H1 (cell line): ENCODE data around the gene SMYD3. TPM values are rescaled to one million over a fixed set of nuclear protein-coding genes. Genes with fewer than 3 reads are reported as not detected.
A peak's percentile ranks its signal among the peaks of the same experiment; 100 is the strongest.

Experiments used
- CTCF ChIA-PET: fragments of 300-600 bp; sonication (Branson Sonifier 250); formaldehyde crosslinking; loops from one replicate; lab custom pipeline; 2021; ENCODE audit not compliant: partially characterized antibody; lab: Charles Lee
- POLR2A ChIA-PET: fragments of 300-600 bp; sonication (Branson Sonifier 250); formaldehyde crosslinking; loops from one replicate; lab custom pipeline; 2021; ENCODE audit warnings: inconsistent platforms; ENCODE audit not compliant: partially characterized antibody; lab: Charles Lee
- DNase-seq, 2 experiments: peaks; one replicate each; pipeline versions ENCODE4 v3.0.0 to v3.0.0-alpha.2; 2010 to 2022; ENCODE audit warnings: low spot score in 2 of 2, low read depth in 1 of 2, mixed read lengths in 1 of 2
- FAIRE-seq: peaks from 2 replicates; lab custom pipeline; 2011; peaks lifted over from hg19 to GRCh38; lab: Jason Lieb, UNC
- H2AFZ ChIP-seq: 2 replicates; pipeline ENCODE4 v1.8.1; 2012; ENCODE audit warnings: low read length, inconsistent platforms
- H2AK5ac ChIP-seq: 2 replicates; pipeline ENCODE4 v1.6.1; 2013; ENCODE audit warnings: low read depth, low read length
- H2BK120ac ChIP-seq: replicated peaks from 2 replicates; pipeline ENCODE3; 2013; ENCODE audit warnings: low read depth, low read length, inconsistent platforms
- H2BK12ac ChIP-seq: 2 replicates; pipeline ENCODE4 v1.6.1; 2013; ENCODE audit warnings: low read depth, low read length
- H2BK15ac ChIP-seq: 2 replicates; pipeline ENCODE4 v1.6.1; 2013; ENCODE audit warnings: low read length
- H2BK20ac ChIP-seq: 2 replicates; pipeline ENCODE4 v1.6.1; 2013; ENCODE audit warnings: low read length
- H2BK5ac ChIP-seq: 2 replicates; pipeline ENCODE4 v1.6.1; 2013; ENCODE audit warnings: low read depth, low read length
- H3K14ac ChIP-seq: 2 replicates; pipeline ENCODE4 v1.6.1; 2013; ENCODE audit warnings: inconsistent platforms; ENCODE audit not compliant: insufficient read length
- H3K18ac ChIP-seq: 2 replicates; pipeline ENCODE4 v1.6.1; 2013; ENCODE audit warnings: low read length; ENCODE audit errors: extremely low read depth
- H3K23ac ChIP-seq: 2 replicates; pipeline ENCODE4 v1.6.1; 2013; ENCODE audit warnings: inconsistent platforms; ENCODE audit not compliant: insufficient read length
- H3K23me2 ChIP-seq: 2 replicates; pipeline ENCODE4 v1.6.1; 2013; ENCODE audit warnings: low read depth, low read length
- H3K27ac ChIP-seq: 2 replicates; pipeline ENCODE4 v1.6.1; 2011; ENCODE audit warnings: low read depth, low read length, inconsistent platforms
- H3K27me3 ChIP-seq, 4 experiments: replicated peaks in 1 of 4; 1 replicate in 1 of 4; 2 replicates in 3 of 4; pipeline versions ENCODE4 v1.6.1 to v1.8.1; 2011 to 2013; ENCODE audit warnings: low read length in 3 of 4, mild to moderate bottlenecking in 3 of 4, inconsistent platforms in 2 of 4, mixed read lengths in 2 of 4, moderate library complexity in 1 of 4; ENCODE audit not compliant: control insufficient read depth in 3 of 4, insufficient read depth in 3 of 4; ENCODE audit errors: extremely low read depth in 1 of 4
- H3K36me3 ChIP-seq, 4 experiments: 2 replicates each; pipeline versions ENCODE4 v1.6.1 to v1.8.1; 2011 to 2013; ENCODE audit warnings: mild to moderate bottlenecking in 4 of 4, low read length in 3 of 4, moderate library complexity in 2 of 4, control low read depth in 1 of 4, inconsistent platforms in 1 of 4; ENCODE audit not compliant: insufficient read depth in 4 of 4, control insufficient read depth in 2 of 4
- H3K4ac ChIP-seq: replicated peaks from 2 replicates; pipeline ENCODE3; 2013; ENCODE audit warnings: low read length, low read depth, mixed read lengths, inconsistent platforms; ENCODE audit not compliant: insufficient read length
- H3K4me1 ChIP-seq, 4 experiments: replicated peaks in 1 of 4; 1 replicate in 1 of 4; 2 replicates in 3 of 4; pipeline versions ENCODE4 v1.6.1 to v1.8.1; 2011 to 2013; ENCODE audit warnings: low read length in 3 of 4, inconsistent platforms in 2 of 4, mixed read lengths in 1 of 4; ENCODE audit not compliant: insufficient read depth in 4 of 4, control insufficient read depth in 3 of 4
- H3K4me2 ChIP-seq, 2 experiments: 2 replicates each; pipeline versions ENCODE4 v1.6.1 to v1.8.1; 2011 to 2013; ENCODE audit warnings: low read depth in 2 of 2, low read length in 2 of 2, control low read depth in 1 of 2, inconsistent platforms in 1 of 2, mild to moderate bottlenecking in 1 of 2; ENCODE audit not compliant: insufficient read depth in 1 of 2
- H3K4me3 ChIP-seq, 4 experiments: fragments of 200-600, 300-600 bp in 1 of 4; sonication (generic), shearing (Covaris generic), sonication (Bioruptor Twin) in 1 of 4; 2 replicates each; pipeline versions ENCODE4 v1.5.1 to v1.8.1; 2011 to 2016; ENCODE audit warnings: low read length in 4 of 4, low read depth in 3 of 4, control low read depth in 2 of 4, inconsistent platforms in 2 of 4, mild to moderate bottlenecking in 2 of 4, mixed read lengths in 1 of 4, moderate library complexity in 1 of 4; ENCODE audit not compliant: insufficient read depth in 2 of 4; ENCODE audit errors: extremely low read depth in 1 of 4
- H3K56ac ChIP-seq: replicated peaks from 2 replicates; pipeline ENCODE3; 2013; ENCODE audit warnings: low read depth, mild to moderate bottlenecking, mixed read lengths, low read length, inconsistent platforms; ENCODE audit not compliant: insufficient read length
- H3K79me1 ChIP-seq: 2 replicates; pipeline ENCODE4 v1.6.1; 2013; ENCODE audit warnings: low read depth, low read length, control low read depth
- H3K79me2 ChIP-seq, 2 experiments: 2 replicates each; pipeline versions ENCODE4 v1.6.1 to v1.8.1; 2012 to 2013; ENCODE audit warnings: low read length in 2 of 2, mild to moderate bottlenecking in 2 of 2, inconsistent platforms in 1 of 2; ENCODE audit not compliant: insufficient read depth in 2 of 2, control insufficient read depth in 1 of 2
- H3K9ac ChIP-seq, 4 experiments: replicated peaks in 1 of 4; 1 replicate in 1 of 4; 2 replicates in 3 of 4; pipeline versions ENCODE4 v1.6.1 to v1.8.1; 2011 to 2013; ENCODE audit warnings: low read depth in 3 of 4, low read length in 3 of 4, control low read depth in 2 of 4, mild to moderate bottlenecking in 2 of 4, moderate library complexity in 2 of 4, inconsistent platforms in 1 of 4; ENCODE audit errors: extremely low read depth in 1 of 4
- H3K9me3 ChIP-seq, 2 experiments: 2 replicates each; pipeline versions ENCODE4 v1.6.1 to v1.8.1; 2012 to 2013; ENCODE audit warnings: mild to moderate bottlenecking in 2 of 2, moderate library complexity in 2 of 2, control low read depth in 1 of 2, inconsistent platforms in 1 of 2, low read depth in 1 of 2, low read length in 1 of 2, mixed read lengths in 1 of 2; ENCODE audit not compliant: insufficient read depth in 2 of 2
- H4K20me1 ChIP-seq, 2 experiments: replicated peaks in 1 of 2; 2 replicates each; pipeline versions ENCODE3 to v1.8.1; 2011 to 2013; ENCODE audit warnings: inconsistent platforms in 2 of 2, low read length in 2 of 2, mild to moderate bottlenecking in 1 of 2; ENCODE audit not compliant: insufficient read depth in 2 of 2, control insufficient read depth in 1 of 2
- H4K5ac ChIP-seq: 2 replicates; pipeline ENCODE4 v1.6.1; 2013; ENCODE audit warnings: low read length, low read depth, mixed read lengths, inconsistent platforms; ENCODE audit not compliant: insufficient read length
- H4K8ac ChIP-seq: 2 replicates; pipeline ENCODE4 v1.8.0; 2013; ENCODE audit warnings: mild to moderate bottlenecking, moderate library complexity, low read length, inconsistent platforms; ENCODE audit not compliant: insufficient read depth; ENCODE audit errors: extremely low read depth
- H4K91ac ChIP-seq: replicated peaks from 2 replicates; pipeline ENCODE3; 2013; ENCODE audit warnings: low read length, mixed read lengths, inconsistent platforms; ENCODE audit not compliant: insufficient read length
- BACH1 ChIP-seq: IDR thresholded peaks from 2 replicates; pipeline ENCODE4 v1.6.1; 2012; ENCODE audit warnings: low read length, improper control_type of control experiment
- BCL11A ChIP-seq, 2 experiments: IDR thresholded peaks; one replicate each; pipeline ENCODE4 v1.6.1; 2011; ENCODE audit warnings: low read depth in 2 of 2, low read length in 2 of 2, mild to moderate bottlenecking in 2 of 2
- BRCA1 ChIP-seq: IDR thresholded peaks from 2 replicates; pipeline ENCODE4 v1.6.1; 2012; ENCODE audit warnings: low read depth, low read length, improper control_type of control experiment
- CBX8 ChIP-seq: fragments of 300-800, 300-1000 bp; sonication (generic); IDR thresholded peaks from 2 replicates; pipeline ENCODE4 v1.7.1; 2016; ENCODE audit warnings: low read depth, low read length, borderline replicate concordance
- GTF2F1 ChIP-seq: IDR thresholded peaks from 2 replicates; pipeline ENCODE4 v1.6.1; 2012; ENCODE audit warnings: low read depth, low read length, improper control_type of control experiment, borderline replicate concordance
- PHF8 ChIP-seq: fragments of 200-600 bp; sonication (generic); conservative IDR thresholded peaks from 2 replicates; pipeline ENCODE4 v1.7.1; 2012; ENCODE audit warnings: low read depth, mild to moderate bottlenecking, inconsistent platforms, low read length, moderate library complexity
- POLR2AphosphoS5 ChIP-seq: IDR thresholded peaks from 2 replicates; pipeline ENCODE4 v1.6.1; 2011; ENCODE audit warnings: low read depth, low read length
- RAD21 ChIP-seq, 2 experiments: IDR thresholded peaks in 1 of 2; conservative IDR thresholded peaks in 1 of 2; 2 replicates each; pipeline ENCODE4 v1.6.1; 2011; ENCODE audit warnings: low read depth in 2 of 2, low read length in 2 of 2, improper control_type of control experiment in 1 of 2, inconsistent platforms in 1 of 2, mild to moderate bottlenecking in 1 of 2, moderate library complexity in 1 of 2
- RNF2 ChIP-seq: fragments of 200-900, 300-1000 bp; sonication (generic); IDR thresholded peaks from 2 replicates; pipeline ENCODE4 v1.7.1; 2016; ENCODE audit warnings: borderline replicate concordance, low read depth, mild to moderate bottlenecking, antibody characterized with exemption, low read length; ENCODE audit not compliant: poor library complexity, severe bottlenecking; ENCODE audit errors: missing control alignments
- ZNF274 ChIP-seq: IDR thresholded peaks from 2 replicates; pipeline ENCODE4 v1.7.0; 2012; ENCODE audit warnings: low read length, borderline replicate concordance; ENCODE audit errors: extremely low read depth
- WGBS, 2 experiments: shearing (Covaris generic) in 1 of 2; methylation state at CpG; one replicate each; pipeline versions ENCODE4 v1.1.6 to v1.1.7; 2013 to 2015; ENCODE audit warnings: low lambda C conversion rate in 2 of 2, mixed read lengths in 2 of 2, inconsistent platforms in 1 of 2, low coverage in 1 of 2, missing lambda C conversion rate in 1 of 2; ENCODE audit not compliant: insufficient replicate concordance in 2 of 2, insufficient coverage in 1 of 2, insufficient read length in 1 of 2; ENCODE audit errors: extremely low coverage in 1 of 2, missing lambda C conversion rate in 1 of 2; 5-methylcytosine and 5-hydroxymethylcytosine counted together
- polyA plus RNA-seq, 7 experiments: library from polyadenylated mRNA; depleted of rRNA in 3 of 7; stranded (reverse) in 5 of 7; unstranded in 2 of 7; fragments of >200 nt in 5 of 7; fragments of 200-250 nt in 2 of 7; gene quantifications; 1 replicate in 5 of 7; 2 replicates in 1 of 7; 4 replicates in 1 of 7; pipeline versions ENCODE4 v1.2.1 to v1.2.3, GENCODE V29; 2011 to 2013; ENCODE audit warnings: missing spikeins in 2 of 7, mixed read lengths in 2 of 7
- total RNA-seq: library from RNA; stranded (reverse); fragmentation: NEBNext Ultra II Directional; extraction: Animal tissue kit (Norgen Biotek cat#: 25700); gene quantifications from 2 replicates; pipeline ENCODE4 v1.2.1, GENCODE V29; 2021

The SMYD3 gene
- total and polyA plus RNA-seq, 2 of the 8 experiments (the other 6 are each of a cell fraction or from before 2014, with no cell fraction given), result 17.3 to 25.4 TPM

DNA sequence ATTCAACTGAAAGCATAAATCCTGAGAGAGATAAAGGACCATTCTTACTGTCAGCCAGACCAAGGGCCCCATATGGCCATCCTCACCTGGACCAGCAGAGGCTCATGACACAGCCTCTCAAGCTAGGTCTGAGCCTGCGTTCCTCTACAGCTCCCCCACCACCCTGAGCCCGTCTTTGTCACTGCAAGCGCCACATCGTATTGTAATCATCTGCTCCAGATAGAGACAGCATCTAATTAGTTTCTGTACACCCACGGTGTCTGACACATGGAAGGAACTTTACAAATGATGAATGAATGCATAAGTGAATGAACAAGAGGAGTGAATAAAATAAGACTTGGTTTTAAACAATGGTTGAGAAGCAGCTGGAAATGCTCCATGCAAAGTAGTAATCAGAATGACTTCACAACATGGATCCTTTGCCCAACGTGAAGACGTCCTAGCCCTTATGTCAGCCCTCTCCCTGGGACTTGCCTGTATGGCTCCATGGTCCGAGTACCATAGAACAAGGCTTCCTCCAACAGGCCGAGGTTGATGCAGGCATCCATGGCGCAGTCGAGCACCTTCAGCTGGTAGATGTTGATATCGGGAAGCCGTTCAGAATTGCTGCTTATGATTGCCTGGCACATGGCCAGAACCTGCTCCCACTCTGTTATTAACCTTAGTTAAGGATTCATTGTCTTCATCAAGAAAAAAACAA, 648.9 kb downstream of the SMYD3 start:
- CTCF ChIA-PET, result interaction anchor here (0.6 to 4.5 kb wide), 16 partner anchors 9 to 708 kb away, joined by 3 to 25 read pairs (median 3); no protein-coding TSS in a partner anchor
- Histone ChIP-seq H2AFZ (no peak overlapping the region), H4K91ac (no peak overlapping the region), H2BK20ac (no peak overlapping the region), H2BK5ac (no peak overlapping the region), H3K9ac (no peak overlapping the region), H4K5ac (no peak overlapping the region), H3K23me2 (no peaks in the 10 kb centered on the region), H3K27ac (no peak overlapping the region), H3K79me2 (no peaks in the 10 kb centered on the region), H4K8ac (no peak overlapping the region), H3K4me1 (peaks cover 0 to 4% (median 3%) of the 10 kb centered on the region in 4 experiments; a peak in 5 of 7 replicates), H3K4me3 (no peak overlapping the region), H4K20me1 (no peaks in the 10 kb centered on the region), H3K18ac (no peak overlapping the region), H3K27me3 (no peaks in the 10 kb centered on the region), H3K9me3 (no peaks in the 10 kb centered on the region), H3K36me3 (peaks cover 0 to 2% (median 0%) of the 10 kb centered on the region in 4 experiments; a peak in 1 of 8 replicates), H2AK5ac (no peak overlapping the region), H2BK120ac (no peak overlapping the region), H3K4me2 (no peak overlapping the region), H3K4ac (no peak overlapping the region), H2BK15ac (no peak overlapping the region), H2BK12ac (no peak overlapping the region), H3K56ac (no peak overlapping the region), H3K79me1 (no peaks in the 10 kb centered on the region), H3K23ac (no peak overlapping the region), H3K14ac (no peak overlapping the region)
- FAIRE-seq, result no peak
- POLR2A ChIA-PET, result no interaction called here
- no peak for DNase-seq
- 90% methylated on average over 13 of the region's 13 CpGs; no CpG with 5 or more reads in 1 of the 2 experiments for WGBS, 2 experiments
- TF ChIP-seq PHF8, result no peak
- no peak for TF ChIP-seq CBX8
- no peak for TF ChIP-seq GTF2F1
- TF ChIP-seq BCL11A (IDR thresholded peaks at IDR 0.05; ENCODE audit: low read depth in 2 of 2, low read length in 2 of 2), result no peak
- no peak for TF ChIP-seq BRCA1
- TF ChIP-seq RAD21 (IDR thresholded peaks at IDR 0.05 in 1 of 2, conservative IDR thresholded peaks at IDR 0.05 in 1 of 2; ENCODE audit: low read depth in 2 of 2, low read length in 2 of 2), result 0 out of 4 replicates have a peak, but pooled peaks of 1 of the 2 experiments have one; percentile 20
- no peak for TF ChIP-seq RNF2
- no peak for TF ChIP-seq ZNF274
- no peak for TF ChIP-seq POLR2AphosphoS5
- TF ChIP-seq BACH1, result no peak
